Endometrium (tissue), 2 donors: ENCODE results near the gene MFSD6L.
"Not testable (repeated sequence)": the region's sequence is repeated elsewhere in the genome, so short reads cannot be mapped to it uniquely, and the experiment has no call there.

Experiments used
- FAIRE-seq: peaks from 2 replicates; lab custom pipeline; 2012; peaks lifted over from hg19 to GRCh38; lab: Jason Lieb, UNC
- donor health status: control.
- donor health status: control.

The MFSD6L gene

GRCh38 chr17:8825802-8826201 lies 26.6 kb upstream of the MFSD6L start:
- no peak for FAIRE-seq

DNA sequence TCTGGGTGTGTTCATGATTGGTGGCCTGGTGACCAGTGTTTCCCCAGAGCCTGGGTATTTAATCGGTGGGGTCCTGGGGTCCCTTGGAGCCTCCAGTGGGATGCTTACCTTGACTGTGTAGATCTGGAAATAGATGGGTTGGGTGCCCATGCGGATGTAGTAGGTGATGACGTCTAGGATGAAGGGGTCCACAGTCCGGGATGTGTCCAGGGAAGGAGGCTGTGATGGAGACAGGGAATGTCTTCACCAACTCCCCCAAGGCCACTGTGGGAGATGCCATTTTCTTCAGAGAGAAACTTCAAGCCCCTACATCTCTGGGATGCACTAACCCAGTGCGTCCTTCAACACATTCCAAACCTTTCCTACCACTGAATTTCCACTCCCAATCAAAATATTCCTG lies 24.1 kb upstream of the MFSD6L start:
- no peak for FAIRE-seq

DNA sequence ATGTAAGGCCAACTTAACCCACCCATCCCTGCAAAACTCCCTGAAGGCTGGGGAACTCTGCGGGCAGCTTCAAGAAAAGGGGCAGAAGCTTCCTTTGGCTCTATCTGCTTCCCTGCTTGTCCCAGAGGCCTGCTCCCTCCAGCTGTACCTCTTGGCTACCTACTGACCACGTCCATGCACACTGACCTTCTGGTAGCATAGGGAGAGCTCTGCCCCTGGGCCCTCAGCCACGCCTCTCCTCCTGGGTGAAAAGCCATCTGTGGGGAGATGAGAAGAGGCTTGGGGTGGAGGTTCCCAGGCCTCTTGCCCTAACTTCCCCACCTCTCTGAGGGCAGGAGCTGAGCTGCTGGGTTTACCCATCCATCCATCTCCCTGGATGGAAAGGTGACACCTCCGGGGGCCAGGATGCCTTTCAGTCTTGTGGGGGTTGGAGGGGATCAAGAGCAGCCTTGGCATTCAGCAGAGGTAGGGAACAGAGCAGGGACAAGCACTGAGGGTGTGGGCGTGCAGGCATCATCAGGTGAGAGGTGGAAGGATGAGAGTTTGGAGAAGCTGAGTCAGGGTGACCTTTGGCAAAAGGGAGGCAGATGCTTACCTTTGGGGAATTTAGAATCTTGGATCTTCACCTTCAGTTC lies 23.4 kb upstream of the MFSD6L start:
- no peak for FAIRE-seq

DNA sequence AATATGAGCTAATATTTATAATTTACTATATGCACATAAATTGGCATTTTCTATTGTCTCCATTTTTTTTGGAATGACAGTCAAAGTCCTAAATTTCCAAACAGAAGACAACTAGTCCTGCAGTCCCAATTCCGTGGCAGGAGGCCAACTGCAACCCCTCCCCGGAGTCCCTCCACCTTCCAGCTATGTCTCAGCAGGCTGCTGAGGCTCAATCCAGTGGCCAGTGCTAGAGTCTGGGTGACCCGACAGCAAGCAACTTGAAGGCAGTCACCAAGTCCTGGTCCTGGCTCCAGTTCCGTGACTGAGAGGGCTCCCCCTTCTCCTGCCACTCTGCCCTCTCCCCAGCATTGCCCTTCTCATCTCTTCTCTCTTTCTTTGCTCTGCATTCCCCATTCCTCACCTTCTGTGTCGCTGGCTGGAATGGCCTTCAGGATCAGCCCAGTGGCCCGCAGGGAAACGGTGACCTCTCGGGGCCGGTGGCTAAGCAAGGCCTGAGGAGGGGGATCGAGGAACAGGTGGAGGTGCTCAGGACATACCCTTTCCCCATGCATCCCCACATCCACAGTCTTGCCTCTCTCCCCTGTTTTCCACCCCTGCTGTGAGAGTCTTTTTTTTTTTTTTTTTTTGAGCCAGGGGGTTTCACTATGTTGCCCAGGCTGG lies 22.4 kb upstream of the MFSD6L start:
- FAIRE-seq = no peak

DNA sequence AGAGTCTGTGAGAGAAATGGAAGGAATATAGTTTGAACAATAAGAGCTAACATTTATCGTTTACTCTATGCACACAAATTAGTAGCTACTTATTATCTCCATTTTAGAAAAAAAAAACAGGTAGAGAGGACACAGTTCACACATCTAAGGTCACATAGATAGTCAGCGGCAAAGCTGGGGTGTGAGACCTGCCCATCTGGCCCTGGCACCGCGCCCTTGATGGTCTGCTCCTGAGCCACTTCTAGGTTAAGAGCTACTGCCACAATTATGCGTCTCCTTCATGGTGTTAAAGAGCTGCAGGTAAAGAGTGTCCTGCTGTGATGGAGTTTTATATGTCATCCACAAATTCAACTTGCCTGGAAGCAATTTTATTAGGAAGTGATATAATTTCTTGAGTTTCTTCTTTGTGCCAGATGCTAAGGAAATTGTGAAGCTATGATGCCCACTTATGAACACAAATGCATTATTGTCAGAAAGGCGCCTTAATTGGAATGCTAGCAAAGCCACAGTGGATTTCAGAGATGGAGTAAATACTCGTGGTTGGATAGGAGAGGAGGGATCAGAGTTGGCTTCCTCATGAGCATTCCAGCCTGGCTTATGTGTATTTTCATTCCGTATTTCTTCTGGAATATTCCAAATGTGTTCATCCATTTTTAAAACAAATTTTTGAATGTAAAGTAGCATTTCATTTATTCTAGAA lies 21.3 kb upstream of the MFSD6L start:
- FAIRE-seq = no peak

- FAIRE-seq = no peak
Measured at GRCh38 chr17:8818654-8819330, 19.6 kb upstream of the MFSD6L start.

GRCh38 chr17:8818047-8818446 lies 18.9 kb upstream of the MFSD6L start:
- FAIRE-seq = no peak

GRCh38 chr17:8806926-8807550 lies 7.9 kb upstream of the MFSD6L start:
- FAIRE-seq = no peak

DNA sequence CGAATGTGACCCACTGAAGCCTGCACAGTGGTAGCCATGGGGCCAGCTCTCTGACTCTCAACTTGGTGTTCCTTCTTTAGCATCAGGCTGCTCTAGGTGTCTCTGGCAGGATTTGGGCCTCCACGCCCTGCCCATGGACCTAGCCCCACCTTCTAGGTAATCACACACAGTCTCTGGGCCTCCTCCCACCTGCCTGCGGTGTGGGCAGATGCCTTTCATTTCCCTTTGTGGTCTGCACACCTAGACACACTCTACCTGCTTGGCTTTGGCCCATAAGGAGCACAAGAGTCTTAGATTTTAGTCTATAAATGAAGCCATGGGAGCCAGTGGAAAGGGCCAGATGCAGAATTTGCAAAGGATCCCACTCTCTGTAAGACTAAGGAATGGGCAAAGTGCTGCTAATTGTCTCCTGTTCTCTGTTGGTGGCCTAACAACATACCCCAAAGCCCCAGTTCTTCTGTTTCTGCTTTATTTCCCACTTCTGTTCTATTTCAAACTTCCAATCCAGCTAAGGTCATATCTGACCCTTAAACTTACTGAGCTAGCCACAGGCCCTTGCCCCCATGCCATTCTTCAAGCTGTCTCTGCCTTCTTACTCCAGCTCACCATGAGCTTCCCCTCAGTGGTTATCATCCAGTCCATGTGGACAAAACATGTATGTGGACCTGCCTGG lies 7.2 kb upstream of the MFSD6L start:
- FAIRE-seq = no peak

- not testable (repeated sequence) for FAIRE-seq
Measured at GRCh38 chr17:8805396-8805795, 6.2 kb upstream of the MFSD6L start.

DNA sequence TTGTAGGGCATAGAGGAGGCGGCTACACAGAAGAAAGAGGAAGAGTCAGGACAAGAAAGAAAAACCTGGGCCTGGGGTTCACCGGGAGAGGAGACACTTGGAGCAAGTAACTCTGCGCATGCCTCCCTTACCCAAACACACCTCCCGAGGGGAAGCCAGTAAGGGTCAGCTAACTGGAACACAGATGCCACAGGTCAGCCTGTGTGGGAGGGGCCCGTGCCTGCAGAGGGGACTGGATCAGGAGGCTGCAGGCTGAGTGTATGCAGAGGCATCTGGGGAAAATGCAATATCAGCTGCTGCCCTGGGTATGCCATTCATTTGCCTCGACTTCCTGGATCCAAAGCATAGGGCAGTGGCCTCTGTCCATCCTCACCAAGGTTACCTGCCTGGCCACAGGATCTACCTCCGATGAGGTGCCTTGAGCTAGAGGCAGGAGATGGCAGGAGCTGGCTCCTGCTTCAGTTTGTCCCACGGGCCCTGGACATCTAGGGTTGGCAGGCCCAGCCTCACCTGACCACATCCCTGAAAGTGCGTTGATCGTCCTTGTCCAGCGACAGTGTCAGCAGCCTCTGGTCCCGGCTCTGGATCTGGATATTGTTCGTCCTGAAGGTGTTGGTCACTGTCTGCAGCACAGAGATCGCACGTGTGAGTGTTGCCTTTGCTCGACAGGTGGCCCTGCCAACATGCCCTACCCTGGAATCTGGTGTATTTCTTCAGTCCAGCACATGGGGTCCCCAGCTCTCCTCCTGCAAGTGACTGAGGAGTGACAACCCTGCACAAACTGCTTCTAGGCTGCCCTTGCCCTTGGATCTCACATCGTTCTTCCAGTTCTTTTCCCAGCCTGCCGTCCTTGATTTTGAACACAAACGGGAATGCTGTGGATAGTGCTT lies 4.6 kb upstream of the MFSD6L start:
- FAIRE-seq = no peak

GRCh38 chr17:8801135-8801840 lies 2.1 kb upstream of the MFSD6L start:
- no peak for FAIRE-seq

DNA sequence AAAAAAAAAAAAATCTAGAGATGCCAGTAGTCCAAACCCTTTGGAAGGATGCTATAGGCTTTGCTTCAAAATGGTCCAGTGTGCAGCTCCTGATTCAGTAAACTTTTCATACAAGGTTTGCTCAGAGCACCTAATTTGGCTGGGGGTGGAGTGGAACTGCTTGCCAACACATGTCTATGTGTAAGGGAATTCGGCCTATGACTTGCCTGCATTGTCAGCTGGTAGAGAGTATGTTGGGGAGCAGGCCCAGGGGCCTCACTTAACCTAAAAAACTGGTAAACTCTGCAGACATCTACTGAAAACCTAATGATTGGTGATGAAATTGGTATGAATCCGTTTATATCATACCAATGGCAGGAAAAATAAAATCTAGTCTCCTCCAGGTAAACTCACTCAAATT lies 1.5 kb upstream of the MFSD6L start:
- FAIRE-seq = no peak

DNA sequence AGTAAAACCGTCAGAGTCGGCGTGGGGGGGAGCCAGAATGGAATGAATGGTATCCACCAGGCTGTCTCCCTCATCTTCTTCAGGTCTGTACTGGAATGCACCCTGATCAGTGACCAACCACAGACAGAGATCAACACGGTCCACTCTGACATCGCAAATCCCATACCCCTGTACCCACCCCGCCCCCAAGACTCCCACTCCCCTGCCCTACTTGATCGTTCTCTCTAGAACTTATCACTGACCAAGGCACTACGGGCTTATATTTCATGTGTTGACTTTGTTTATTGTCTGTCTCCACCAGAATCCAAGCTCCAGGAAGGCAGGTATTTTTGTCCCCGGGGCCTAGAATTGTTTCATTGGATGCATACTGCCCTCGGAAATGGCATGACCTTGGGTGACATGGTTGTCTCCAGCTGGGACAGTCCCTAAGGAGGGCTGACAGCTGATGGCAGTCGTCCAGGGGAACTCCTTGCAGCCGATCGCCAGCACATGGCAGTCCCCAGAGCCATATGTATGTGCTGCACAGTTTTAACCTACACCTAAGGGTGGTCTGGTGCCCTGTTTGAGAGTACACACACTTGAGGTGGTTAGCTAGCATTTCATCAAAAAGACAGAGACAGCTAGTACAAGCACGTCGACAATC lies 526 bp upstream of the MFSD6L start:
- no peak for FAIRE-seq

DNA sequence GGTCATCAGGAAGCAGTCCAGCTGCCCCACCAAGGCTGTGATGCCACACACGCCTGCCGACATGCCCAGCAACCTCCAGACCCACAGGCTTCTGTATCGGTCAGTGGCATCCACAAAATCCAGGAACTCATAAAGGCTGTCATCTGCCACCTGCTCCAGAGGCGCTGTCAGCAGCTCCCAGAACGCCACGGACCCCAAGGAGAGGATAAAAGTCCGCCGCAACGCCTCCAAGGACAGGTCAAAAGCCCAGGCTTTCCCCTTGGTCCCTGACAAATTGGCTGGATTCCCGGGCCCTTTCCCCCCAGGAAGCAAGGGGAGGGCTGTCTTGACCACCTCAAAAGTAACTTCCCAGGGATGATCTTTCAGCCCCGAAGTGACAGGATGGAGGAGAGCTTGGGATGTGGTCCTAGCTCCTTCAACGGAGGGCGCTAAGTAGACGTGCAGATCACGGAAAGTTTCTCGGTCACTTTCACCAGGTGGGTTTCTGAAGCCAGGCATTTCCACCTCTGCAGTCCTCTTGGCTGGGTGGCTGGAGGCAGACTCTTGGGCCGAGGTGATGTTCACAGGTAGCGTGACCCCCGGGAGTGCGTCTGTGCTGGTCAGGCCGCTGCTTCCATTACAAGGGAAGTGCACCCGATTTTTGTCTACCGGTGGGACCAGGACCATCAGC lies 854 bp downstream of the MFSD6L start:
- FAIRE-seq = no peak

DNA sequence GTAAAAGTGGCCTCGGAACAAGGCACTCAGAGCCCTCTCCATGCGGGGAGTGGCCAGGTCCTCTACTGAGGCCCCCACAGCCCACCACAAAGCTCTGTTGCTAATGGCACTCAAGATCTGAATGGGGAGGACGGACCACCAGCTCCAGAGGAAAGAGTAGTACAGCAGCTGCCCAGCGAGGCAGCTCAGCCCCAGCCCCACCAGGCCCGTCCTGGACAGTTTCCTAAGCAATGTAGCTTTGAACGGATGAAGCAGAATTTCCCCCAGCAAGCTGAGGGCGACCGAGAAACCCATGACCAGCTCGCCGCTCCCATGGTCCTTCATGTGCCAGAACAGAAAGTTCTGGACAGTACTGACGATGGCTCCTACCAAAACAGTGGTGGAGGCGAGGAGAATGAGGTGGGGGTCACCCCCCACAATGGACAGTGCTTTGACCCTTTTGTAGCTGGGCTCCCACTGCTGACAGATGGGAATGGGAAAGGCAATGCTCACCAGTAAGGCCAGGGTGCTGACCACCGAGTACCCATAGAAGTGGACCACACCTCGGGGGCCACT lies 1.5 kb downstream of the MFSD6L start:
- no peak for FAIRE-seq

DNA sequence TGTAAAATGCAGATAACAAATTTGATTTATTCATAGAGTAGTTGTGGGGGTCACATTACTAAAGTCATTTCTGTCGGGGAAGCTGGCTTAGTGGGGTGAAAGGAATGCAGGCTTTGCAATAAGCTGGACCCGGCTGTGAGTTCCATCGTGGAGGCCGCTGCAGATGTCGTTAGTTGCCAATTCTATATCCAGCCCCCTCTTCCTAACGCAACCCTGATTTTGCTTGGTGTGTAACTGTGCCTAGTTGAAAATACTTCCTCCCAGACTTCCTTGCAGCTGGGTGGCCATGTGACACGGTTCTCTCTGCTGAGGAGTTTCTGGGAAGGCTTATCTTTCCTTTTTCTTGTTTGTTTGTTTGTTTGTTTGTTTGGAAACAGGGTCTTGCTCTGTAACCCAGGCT lies 4.5 kb downstream of the MFSD6L start:
- FAIRE-seq = no peak

DNA sequence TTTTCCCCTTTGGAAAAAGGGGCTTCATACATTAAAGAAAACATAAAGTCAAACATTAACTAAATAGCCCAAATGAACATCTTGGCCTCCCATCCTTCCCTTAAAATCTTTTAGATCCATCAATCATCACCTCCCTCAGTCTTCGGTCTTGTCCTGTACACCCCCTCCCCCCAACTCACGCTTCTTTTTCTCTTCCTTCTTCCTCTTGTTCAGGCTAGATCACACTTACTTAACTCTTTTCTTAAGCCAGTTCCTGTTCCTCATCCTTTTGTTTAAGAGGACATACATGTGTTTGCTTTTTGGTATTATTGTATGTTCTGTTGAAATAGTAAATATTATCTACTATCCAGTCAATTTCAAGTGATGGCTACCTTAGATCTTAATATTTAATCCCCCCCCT lies 5.5 kb downstream of the MFSD6L start:
- FAIRE-seq = no peak

DNA sequence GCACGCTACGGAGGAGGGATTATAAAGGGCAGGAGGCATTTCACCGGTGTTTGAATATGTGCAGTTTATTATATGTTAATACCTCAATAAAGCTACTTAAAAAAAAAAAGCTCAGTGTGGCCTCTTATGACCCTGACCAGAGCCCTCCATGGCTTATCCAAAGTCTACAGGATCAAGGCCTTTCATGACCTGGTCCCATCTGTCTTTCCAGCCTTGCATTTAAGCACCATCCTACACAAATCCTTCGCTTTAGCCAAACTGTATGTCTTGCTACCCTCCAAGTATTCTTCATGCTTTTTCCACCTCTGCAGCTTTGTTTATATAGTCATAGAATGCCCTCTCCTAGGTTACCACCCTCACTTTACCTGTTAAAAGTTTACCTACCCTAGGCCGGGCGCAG lies 6.5 kb downstream of the MFSD6L start:
- FAIRE-seq = no peak
